Raji (cell line): ENCODE measurements around the gene DYNLT2B.

ENCODE experiments used
- POLR2A ChIP-seq: IDR thresholded peaks from 2 replicates; pipeline ENCODE4 v1.6.1; 2011; ENCODE audit warnings: low read depth, low read length, control low read depth; ENCODE audit not compliant: insufficient read depth

The DYNLT2B gene

DNA sequence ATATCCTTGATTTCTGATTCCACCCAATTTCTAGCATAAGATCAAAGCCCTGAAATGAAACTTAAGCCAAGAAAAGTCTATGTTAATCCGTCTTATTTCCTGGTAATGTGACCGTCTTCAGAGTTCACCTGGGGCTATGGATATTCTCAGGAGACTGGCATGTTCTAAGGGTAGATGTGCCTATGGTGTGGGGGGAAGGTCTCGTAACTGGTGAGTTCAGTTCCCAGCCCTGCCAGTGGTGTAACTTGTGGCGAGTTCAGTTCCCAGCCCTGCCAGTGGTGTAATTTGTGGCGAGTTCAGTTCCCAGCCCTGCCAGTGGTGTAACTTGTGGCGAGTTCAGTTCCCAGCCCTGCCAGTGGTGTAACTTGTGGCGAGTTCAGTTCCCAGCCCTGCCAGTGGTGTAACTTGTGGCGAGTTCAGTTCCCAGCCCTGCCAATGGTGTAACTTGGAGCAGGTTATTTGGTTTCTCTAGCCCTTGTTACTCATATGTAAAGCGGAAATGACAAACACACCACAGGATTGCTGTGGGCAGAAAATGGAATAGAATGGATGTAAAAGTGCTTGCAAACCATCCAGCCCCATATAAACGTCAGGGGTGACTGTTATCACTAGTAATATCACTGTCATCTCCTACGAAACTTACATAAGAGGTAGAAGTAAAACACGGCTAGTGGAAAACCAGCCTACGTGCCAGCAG lies 71.3 kb downstream of the DYNLT2B start:
- no peak for TF ChIP-seq POLR2A

DNA sequence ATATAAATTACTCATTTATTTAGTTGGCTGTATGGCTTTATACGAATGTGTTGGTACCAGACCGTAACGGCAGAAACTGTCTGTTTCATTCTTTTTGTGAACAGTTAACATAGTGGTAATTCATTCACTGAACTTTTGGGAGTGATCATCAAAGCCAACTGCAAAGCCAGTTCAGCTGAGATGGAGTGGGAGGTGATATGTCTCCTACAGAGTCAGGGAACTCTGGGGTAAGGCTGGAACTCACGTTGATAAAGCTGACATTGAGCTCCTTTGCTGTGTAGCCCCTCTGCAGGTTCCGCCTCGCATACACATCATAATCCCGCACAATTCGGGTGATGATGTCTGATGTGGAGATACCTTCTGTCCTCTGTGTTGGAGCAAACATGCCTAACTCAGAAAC lies 76.3 kb downstream of the DYNLT2B start:
- no peak for TF ChIP-seq POLR2A
